Measurements from ENCODE around the gene ITPR2.
A peak's percentile ranks its signal among the peaks of the same experiment; 100 is the strongest.

ITPR2 gene

GRCh38 chr12:26728205-26729050 lies 104.6 kb downstream of the ITPR2 start:
- FAIRE-seq: no peak

GRCh38 chr12:26727482-26728204 lies 105.4 kb downstream of the ITPR2 start:
- no peak for FAIRE-seq

- no peak for FAIRE-seq
These were observed 106.0 kb downstream of the ITPR2 start for GRCh38 chr12:26726956-26727355.

DNA sequence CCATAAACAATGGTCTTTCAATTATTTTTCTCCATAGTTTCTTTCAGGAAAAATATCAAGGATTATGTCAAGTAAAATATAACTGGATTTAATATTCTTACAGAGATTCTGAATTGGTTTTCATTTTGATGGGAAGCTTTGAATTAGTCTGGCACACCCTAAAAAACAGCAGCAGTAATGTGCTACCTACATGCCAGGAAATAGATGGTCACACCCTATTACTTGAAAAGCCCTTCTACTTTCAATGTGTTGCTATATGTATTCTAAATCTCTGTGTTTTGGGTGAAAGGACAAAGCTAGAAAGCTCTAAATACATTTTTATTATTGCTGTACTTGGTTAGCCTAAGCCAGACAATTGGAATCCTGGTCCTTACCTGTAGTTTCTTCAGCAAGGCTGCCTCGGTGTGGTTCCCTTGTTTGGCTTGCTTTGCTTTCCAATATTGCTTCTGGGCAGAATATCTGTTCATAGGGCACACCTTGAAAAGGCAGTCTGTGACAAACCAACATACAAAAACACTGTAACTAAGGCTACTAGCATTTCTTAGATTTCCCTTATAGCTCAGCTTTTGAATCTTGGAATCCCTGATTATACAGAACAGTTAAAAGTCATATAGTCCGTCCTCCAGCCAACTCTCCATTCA lies 107.6 kb downstream of the ITPR2 start:
- no peak for FAIRE-seq

DNA sequence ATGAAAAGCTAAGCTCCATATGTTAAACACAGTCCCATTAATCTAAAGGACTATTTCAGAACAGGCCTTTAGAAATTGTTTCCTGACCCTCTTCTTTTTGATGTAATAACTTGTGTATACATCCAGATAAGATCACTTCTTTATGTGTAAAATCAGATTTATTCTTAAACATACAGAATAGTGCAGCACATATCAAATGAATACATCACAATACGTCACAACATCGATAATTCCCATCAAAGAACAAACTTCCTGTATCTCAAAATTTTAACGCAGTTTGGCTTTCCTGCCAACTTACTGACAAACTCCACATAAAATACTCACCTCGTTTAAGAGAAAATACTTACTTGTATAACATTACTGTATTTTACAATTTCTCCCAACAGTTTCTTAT lies 108.7 kb downstream of the ITPR2 start:
- FAIRE-seq: no peak

- no peak for FAIRE-seq
These were observed 109.3 kb downstream of the ITPR2 start for GRCh38 chr12:26723379-26724308.

DNA sequence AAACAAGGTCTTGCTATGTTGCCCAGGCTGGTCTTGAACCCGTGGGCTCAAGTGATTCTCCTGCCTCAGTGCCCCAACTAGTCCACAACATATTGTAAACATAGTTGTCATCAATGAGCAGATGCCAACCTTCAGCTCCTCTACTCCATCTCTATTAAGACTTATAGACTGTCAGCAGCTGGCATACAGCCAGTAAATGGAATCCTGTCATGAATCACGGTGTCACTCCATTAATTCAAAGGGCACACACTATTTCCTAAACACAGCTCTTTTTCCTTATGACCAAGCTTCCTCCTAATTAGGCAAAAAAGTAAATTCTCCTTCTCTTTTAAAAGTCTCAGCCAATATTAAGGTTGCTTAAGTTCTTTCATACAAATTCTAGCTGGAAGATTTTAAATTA lies 111.2 kb downstream of the ITPR2 start:
- no peak for FAIRE-seq

GRCh38 chr12:26719852-26720251 lies 113.1 kb downstream of the ITPR2 start:
- peak; percentile 58 for FAIRE-seq

DNA sequence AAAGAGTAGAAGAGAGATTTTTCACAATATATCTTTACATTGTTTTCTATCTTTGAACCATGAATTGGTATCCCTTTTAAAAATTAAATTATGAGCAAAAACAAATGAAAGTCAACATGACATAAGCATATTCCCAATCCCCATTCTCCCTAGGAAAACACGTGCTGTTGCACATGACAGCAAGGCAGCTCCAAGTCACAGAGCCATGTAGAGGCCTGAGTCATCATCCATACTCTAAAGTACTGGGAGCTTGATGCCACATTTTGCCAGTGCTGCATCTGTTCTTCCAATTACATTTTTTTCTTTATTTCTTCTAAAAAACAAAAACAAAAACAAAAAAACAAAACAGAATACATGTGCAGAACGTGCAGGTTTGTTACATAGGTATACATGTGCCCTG lies 115.2 kb downstream of the ITPR2 start:
- no peak for FAIRE-seq

DNA sequence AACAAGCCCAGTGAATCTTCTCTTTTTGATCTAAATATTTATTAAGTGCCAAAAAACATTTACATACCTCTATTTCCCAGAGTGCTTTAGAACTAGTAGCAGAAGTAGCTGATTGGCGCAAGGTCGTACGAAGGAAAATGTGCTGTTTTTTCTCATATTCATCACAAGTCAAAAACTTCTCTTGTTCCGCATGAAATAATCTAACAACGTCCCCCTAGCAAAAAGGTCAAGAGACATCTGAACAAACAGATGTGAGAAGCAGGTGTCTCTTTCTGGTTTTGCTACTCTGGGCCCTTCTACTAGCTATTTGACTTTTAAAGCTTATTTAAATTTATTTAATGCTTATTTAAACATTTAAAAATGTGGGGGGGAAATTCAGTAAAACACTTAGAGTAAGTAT lies 117.8 kb downstream of the ITPR2 start:
- FAIRE-seq: no peak

DNA sequence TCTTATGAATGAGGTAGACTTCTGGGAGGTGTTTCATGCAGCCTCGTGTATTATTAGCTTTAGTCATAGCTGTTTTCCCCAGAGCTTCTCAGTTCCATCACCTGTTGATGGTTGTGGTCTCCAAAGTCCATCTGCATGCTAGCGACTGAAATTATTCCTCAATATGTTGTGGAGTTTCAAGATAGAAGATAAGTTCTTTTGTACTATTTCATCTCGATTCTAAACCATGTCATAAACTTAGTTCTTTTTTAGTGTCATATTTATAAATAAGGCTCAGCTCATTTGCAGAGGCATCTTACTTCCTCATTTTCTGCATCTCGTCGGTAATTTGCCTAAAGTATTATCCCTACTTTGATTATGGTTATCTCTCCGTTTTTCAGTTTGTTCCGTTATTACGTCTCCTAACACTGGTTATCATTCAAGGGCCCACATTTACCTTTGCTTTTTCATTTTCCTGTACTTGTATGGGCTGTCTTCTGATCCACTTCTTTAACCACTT lies 119.1 kb downstream of the ITPR2 start:
- FAIRE-seq: no peak

DNA sequence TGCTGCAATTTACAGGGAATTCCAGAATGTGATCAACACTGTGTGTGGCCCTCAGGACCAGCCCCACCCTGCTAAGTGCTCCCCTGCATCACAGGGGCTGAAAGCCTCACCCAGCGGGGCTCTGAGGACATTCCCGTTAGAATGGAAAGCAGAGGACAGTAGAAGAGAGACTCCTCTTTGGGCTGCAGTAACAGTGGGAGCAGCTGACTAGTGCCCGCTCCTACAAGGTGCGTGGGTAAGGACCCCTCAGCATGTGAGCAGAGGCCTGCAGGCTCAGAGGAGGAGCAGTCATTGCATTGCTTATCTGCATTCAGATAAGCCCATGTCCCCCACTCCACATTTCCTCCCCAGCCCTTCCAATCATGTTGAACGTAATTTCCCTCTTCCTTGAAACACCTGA lies 120.1 kb downstream of the ITPR2 start:
- FAIRE-seq: no peak

GRCh38 chr12:26711569-26711968 lies 121.4 kb downstream of the ITPR2 start:
- no peak for FAIRE-seq

DNA sequence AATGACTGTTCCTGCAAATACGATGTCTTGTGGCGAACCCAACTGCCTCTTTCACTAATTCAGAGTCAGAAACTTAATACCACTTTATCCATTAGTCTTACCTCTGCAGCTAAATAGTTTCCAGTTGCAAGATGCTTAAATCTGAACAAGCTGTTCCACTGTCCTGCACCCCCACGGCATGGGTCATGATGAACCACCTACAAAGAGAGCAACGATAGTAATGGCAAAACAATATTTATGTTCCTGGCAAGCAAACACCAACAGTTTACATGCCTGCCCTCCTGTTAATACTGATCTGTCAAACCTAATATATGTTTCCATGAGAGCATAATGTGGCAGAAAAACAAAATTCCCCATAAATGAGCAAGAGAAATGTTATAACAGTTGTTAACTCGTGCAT lies 121.9 kb downstream of the ITPR2 start:
- no peak for FAIRE-seq

DNA sequence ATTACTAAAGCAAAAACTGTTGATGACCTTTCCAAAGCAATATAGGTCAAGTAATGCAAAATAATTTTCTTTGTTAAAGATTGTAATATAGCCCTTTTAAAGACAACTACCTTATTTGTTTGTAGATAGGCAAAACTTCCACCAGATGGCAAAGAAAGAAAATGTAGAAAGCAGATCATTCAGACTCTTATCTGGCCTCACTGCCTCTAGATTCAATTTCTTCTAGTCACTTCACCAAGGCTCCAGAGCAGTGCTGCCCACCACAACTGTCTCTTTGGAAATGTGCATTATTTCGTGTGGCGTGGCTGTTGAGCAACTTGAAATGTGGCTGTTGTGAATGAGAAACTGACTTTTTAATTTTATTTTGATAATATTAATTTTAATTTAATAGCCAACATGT lies 127.1 kb downstream of the ITPR2 start:
- no peak for FAIRE-seq

- no peak for FAIRE-seq
These were observed 128.1 kb downstream of the ITPR2 start for GRCh38 chr12:26704684-26705460.

DNA sequence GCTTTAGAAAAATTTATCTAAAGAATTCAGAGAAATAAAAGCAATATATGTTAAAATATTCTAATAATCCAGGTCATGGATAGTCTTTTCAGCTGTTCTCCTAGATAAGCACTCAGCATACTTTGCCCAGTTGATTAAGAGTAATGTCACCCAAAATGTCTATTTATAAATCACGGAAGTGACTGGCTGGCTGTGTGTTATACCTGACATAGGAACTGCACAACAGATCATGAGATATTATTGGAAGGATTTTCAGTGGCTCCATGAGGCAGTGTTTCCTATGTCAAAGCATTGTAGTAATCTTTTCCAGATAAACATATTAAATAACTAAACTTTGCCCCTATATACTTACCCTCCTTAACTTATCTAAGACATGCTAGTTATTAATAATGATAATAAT lies 128.8 kb downstream of the ITPR2 start:
- FAIRE-seq: no peak

- FAIRE-seq: no peak
These were observed 130.3 kb downstream of the ITPR2 start for GRCh38 chr12:26702741-26703140.

GRCh38 chr12:26701604-26702215 lies 131.3 kb downstream of the ITPR2 start:
- FAIRE-seq: peak; percentile 96

DNA sequence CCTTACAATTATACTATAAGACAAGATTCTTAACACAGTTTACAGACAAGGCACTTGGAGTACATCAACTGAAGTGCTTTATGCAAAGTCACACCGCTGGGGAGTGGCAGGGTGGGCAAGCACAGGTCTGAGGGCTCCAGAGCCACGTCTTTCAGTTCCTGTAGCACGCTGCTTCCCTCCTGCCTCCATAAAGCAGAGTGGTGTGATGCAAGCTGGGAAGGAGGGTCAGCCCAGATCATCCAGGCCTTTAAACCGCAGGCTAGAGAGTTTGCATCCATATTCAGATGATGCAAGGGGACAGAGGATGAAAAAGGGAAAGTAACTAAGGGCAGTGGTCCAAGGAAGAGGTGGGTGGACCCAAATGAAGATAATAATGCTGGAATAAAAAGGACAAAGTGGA lies 132.6 kb downstream of the ITPR2 start:
- no peak for FAIRE-seq

GRCh38 chr12:26699237-26699636 lies 133.8 kb downstream of the ITPR2 start:
- FAIRE-seq: no peak

Data from A204.1 (cell line).